HG03060 (cell line): ENCODE results near the gene GGPS1.
"Not testable (repeated sequence)": the region's sequence is repeated elsewhere in the genome, so short reads cannot be mapped to it uniquely, and the experiment has no call there.

ENCODE experiments used
- ATAC-seq: cut with Tn5 transposase; IDR thresholded peaks from one replicate; pipeline ENCODE4 v1.9.1; 2021; ENCODE audit warnings: low read depth, moderate number of reproducible peaks; ENCODE audit not compliant: unreplicated experiment

Gene GGPS1

DNA sequence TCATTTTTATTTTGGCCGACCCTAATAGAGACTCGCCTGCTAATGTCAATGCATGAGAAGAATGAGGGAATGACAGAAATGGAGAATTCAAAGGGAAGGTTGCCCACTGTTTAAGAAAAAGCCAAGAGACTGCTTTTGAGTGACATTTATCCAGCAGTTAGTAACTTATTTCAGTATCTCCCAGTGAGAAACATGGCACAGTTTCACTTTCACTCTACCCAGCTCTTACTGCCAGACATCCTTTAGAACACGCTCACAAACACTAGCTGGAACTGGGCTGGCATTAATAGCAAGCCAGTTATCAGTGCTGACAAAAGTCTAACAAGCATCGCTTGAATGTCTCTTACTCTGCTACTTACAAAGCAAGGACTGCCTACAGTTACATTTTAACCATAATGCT is 8.5 kb downstream of the GGPS1 start:
- no peak for ATAC-seq

DNA sequence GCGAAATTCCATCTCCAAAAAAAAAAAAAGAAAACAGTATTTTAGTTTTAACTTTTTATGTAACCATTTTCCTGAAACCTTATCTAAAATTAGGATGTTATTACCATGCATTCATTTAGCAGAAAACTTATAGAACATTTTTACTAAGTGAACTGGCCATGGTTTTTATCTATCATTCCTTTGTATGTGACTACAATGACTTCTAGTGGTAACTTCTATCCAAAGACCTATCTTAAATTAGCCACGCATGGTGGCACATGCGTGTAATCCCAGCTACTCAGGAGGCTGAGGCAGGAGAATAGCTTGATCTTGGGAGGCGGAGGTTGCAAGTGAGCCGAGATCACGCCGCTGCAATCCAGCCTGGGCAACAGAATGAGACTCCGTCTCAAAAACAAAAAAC is 11.4 kb downstream of the GGPS1 start:
- ATAC-seq = no peak

DNA sequence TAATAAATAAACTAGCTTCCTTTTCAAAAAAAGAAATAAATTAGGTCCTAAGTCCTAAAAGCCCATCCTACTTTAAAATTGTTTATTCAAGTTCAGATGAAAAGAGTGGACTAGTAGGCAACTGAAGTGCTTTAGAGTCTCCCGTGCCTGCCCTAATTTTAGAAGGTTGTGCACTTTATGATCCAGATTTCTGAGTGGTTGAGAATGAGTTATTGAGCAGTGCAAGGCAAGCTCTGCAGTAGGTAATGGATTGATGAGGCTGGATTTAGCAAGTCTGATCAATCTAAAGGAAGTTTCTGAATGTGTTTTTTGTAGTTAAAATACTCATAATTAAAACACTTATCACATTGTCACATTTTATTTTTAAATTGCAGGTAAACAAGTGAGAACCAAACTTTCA is 13.0 kb downstream of the GGPS1 start:
- no peak for ATAC-seq

DNA sequence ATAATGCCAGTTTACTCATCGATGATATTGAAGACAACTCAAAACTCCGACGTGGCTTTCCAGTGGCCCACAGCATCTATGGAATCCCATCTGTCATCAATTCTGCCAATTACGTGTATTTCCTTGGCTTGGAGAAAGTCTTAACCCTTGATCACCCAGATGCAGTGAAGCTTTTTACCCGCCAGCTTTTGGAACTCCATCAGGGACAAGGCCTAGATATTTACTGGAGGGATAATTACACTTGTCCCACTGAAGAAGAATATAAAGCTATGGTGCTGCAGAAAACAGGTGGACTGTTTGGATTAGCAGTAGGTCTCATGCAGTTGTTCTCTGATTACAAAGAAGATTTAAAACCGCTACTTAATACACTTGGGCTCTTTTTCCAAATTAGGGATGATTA is 13.7 kb downstream of the GGPS1 start:
- no peak for ATAC-seq

DNA sequence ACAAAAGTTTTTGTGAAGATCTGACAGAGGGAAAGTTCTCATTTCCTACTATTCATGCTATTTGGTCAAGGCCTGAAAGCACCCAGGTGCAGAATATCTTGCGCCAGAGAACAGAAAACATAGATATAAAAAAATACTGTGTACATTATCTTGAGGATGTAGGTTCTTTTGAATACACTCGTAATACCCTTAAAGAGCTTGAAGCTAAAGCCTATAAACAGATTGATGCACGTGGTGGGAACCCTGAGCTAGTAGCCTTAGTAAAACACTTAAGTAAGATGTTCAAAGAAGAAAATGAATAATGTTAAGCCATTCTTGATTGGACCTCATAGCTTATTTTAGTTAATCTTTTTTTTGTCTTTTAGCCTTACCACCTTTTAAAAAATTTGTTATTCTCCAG is 14.1 kb downstream of the GGPS1 start:
- no peak for ATAC-seq

DNA sequence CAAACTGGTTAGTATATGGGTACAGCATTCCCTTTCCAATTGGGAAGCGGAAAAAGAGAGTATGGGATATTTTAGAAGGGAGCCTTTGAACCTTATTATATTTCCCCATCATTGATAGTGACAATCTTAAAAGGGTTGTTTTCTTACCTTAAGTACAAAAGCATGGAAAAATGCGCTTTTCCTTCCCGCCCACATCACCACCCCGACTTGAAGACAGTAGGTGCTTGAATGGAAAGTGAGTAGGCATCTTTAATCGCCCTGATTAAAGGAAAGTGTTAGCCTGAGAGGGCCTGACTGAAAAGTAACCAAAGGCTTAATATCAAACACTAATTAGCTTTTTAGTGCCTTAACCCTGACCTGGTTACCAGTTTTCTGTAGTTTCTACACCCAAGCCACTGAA is 15.4 kb downstream of the GGPS1 start:
- no peak for ATAC-seq

DNA sequence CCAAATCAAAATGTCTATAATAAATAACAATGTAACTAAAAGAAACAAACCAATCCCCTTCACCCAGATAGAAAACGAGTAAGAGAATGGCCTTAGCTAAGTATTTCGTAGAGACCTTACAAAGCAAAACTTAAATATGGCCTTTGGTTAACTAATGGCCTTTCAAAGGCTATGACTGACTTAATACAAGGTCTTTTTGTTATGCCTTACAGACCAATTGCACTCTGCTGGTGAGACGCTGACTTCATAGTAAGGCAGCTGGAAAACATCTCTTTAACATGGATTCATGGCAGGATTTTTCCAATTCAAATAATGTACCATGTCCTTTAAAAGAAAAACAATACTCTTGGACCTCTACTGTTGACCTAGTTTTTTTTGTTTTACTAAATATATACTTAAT is 23.1 kb downstream of the GGPS1 start:
- ATAC-seq = no peak

DNA sequence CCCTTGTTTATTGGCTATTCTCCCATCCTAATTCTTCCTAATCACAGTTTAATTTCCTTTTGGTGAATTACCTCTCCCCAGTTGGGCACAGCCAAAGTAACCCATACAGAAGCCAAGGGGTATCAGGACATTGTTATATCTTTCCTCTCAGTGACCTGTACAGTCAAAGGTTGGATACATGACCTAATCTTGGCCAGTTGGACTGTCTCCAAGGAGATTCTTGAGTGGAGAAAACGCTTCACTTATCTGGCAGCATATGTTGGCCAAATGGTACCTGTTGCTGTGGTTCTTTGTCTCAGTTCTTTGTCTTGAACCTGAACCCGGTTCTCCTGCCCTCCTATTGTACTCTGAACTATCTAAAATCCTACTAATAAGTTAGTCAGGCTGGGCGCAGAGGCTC is 23.5 kb downstream of the GGPS1 start:
- no peak for ATAC-seq

DNA sequence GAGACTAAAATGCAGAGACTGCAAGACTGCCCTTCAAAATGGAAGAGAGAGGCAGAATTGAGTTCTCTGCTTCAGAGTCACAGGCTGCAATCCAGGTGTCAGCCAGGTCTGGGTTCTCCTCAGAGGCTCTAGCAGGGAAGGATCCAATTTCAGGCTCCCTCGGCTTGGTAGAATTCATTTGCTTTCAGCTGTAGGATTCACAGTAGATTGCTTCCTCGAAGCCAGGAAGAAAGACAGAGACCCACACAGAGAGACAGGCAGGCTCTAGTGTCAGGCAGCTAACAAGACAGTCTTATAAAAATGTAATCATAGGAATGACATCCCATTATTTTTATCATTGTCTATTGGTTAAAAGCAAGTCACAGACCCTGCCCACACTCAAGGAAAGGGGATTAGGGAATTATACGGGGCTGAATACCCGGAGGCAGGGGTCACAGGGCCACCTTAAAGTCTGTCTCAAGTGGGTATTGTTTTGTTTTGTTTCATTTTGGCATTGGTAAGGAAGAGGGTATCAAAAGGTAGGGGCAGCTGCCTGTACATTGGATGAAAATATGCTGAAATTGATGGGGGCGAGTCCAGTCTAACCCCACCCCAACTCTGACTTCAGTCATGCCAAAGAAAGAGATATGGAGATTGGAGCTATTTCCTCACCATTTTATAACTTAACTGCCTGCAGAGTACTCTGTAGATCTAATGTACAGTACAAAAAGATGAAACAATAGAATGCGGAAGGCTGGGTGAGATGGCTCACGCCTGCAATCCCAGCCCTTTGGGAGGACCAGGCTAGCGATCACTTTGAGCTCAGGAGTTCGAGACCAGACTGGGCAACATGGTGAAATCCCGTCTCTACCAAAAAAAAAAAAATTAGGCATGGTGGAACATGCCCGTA is 29.4 kb downstream of the GGPS1 start:
- no peak for ATAC-seq

DNA sequence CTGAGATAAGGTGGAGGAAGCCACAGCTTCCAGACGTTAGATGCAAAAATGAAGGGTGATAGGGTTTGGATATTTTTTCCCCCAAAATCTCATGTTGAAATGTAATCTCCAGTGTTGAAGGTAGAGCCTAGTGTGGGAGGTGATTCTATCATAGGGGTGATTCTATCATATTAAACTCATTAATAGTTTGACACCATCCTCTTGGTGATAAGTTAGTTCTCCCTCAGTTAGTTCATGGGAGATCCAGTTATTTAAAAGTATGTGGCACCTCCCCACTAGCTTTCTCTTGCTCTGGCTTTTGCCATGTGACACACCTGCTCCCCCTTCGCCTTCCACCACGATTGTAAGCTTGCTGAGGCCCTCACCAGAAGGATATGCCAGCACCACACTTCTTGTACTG is 30.5 kb downstream of the GGPS1 start:
- ATAC-seq = no peak

DNA sequence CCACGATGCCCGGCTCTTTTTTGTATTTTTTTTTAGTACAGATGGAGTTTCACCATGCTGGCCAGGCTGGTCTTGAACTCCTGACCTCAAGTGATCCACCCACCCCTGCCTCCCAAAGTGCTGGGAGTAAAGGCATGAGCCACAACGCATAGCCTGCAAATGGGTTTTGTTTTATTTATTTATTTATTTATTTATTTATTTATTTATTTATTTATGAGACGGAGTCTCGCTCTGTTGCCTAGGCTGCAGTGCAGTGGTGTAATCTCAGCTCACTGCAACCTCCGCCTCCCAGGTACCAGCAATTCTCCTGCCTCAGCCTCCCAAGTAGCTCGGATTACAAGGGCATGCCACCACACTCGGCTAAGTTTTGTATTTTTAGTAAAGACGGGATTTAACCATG is 35.8 kb downstream of the GGPS1 start:
- ATAC-seq = not testable (repeated sequence)

DNA sequence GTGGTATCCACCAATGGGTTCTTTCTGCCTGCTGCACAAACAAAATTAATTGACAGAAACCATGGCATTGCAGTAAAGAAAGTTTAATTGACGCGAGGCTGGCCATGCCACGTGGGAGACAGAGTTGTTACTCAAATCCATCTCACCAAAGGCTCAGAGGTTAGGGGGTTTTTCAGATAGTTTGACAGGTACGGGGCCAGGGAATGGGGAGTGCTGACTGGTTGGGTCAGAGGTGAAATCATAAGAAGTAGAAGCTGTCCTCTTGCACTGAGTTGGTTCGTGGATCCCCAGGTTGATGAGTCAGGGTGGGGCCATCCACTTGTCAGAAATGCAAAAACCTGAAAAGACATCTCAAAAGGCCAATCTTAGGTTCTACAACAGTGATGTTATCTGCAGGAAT is 37.9 kb downstream of the GGPS1 start:
- no peak for ATAC-seq

DNA sequence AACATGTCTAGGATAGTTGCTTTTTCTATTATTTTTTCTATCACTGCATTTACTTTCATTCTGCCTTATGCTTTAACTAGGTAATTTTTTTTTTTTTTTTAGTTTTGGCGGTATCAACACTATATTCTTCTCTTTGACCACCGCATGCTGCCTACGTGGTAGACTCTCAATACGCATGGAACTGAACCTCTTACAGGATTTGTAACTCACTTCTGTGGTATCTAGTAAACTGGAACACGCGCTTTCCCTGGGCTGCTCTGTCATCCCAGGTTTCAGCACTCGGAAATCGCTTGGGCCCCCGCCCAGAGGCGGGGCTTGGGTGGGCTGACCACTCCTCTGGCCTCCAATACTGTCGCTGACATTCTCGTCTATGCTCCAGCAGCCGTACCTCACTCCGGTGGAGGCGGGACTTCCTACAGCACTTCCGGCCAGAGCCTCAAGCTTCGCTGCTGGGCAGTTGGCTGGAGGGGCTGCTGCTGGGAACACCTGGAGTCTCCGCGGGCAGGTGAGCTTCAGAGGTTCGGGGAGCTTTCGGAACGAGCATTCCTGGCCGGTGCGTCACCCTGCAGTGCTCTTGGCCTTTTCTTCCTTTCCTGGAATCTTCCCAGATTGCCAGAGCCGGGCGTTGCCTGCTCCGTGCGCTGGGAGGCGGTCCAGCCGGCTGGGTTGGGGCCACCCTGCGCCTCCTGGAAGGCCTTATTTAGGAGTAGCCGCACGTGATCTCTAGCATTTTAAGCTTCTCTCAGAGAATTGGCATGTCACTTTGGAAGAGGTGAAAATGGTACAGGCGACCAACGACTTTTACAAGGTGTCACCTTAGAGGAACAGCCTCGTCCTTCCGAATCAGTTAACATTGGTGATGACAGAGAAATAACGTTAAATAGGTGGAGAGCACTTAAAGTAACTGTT is 38.9 kb downstream of the GGPS1 start, which contains the start of gene TBCE:
Gene TBCE, plus strand, starts transcription at position 428 of the 909 bp plus-strand sequence. CDS start 12,623 bp downstream, outside the sequence.
- ATAC-seq = peak; percentile 96

DNA sequence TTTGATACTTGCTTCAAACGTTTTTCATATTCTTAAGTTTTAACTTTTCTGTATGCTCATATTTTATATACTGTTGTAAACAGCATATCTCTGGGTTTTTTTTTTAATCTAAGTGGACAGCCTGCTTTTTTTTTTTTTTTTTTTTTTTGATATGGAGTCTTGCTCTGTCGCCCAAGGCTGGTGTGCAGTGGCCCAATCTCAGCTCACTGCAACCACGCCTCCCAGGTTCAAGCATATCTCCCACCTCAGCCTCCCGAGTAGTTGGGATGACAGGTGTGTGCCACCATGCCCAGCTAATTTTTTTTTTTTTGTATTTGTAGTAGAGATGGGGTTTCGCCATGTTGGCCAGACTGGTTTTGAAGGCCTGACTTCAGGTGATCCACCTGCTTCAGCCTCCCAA is 40.1 kb downstream of the GGPS1 start:
- ATAC-seq = no peak

DNA sequence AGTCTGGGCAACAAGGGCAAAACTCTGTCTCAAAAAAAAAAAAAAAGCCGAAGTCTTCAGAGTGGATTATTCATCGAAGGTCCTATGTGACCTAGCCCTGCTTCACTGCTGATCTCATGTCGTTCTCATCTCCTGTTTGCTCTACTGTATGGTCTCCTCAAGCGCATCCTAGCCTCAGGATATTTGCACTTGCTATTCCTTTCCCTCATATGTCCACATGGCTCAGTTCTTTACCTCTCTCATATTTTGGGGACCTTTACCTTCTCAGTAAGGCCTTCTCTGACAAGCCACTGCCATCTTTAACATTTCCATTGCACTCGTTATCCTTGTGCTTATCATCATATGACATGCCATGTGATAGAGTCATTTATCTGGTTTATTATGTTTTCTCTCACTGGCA is 41.4 kb downstream of the GGPS1 start:
- no peak for ATAC-seq

DNA sequence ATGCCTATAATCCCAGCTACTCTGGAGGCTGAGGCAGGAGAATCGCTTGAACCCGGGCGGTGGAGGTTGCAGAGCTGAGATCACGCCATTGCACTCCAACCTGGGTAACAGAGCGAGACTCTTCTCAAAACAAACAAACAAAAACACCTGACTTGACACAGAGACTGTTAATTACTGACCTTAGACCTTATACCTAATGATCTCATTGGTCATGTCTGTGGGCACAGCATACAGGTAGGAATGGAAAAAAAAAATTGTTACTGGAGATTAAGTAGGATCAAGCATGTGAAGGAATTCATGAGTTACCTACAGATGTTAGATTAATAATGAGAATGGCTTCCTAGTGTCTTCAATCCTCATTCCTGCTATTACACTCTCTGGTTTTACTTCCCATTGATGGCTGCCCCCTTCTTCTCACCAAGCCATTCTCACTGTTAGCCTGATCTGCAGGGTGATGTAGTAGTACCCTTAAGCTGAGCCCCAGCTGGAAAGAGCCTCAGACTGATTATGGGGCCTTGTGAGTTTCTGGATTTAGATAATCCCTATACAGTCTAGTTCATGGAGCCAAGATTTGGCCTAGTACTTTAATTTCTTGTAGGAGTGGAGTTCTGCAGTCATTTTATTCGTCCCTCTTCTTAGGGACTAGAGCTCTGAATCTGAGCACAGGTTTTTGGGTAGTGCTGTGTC is 47.7 kb downstream of the GGPS1 start:
- ATAC-seq = no peak

DNA sequence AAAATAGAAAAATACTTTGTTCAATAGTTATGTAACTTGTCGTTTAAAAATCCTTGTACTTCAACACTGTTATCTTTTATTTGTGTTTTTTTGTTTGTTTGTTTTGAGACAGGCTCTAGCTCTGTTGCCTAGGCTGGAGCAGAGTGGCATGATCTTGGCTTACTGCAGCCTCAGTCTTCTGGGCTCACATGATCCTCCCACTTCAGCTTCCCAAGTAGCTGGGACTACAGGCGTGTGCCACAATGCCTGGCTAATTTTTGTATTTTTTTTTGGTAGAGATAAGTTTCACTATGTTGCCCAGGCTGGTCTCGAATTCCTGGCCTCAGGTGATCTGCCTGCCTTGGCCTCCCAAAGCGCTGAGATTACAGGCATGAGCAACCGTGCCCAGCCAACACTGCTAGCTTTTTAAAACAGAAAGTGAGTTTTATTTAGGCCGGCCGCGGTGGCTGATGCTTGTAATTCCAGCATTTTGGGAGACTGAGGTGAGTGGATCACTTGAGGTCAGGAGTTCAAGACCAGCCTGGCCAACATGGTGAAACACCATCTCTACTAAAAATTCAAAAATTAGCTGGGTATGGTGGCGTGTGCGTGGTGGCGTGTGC is 49.9 kb downstream of the GGPS1 start:
- ATAC-seq = not testable (repeated sequence)

DNA sequence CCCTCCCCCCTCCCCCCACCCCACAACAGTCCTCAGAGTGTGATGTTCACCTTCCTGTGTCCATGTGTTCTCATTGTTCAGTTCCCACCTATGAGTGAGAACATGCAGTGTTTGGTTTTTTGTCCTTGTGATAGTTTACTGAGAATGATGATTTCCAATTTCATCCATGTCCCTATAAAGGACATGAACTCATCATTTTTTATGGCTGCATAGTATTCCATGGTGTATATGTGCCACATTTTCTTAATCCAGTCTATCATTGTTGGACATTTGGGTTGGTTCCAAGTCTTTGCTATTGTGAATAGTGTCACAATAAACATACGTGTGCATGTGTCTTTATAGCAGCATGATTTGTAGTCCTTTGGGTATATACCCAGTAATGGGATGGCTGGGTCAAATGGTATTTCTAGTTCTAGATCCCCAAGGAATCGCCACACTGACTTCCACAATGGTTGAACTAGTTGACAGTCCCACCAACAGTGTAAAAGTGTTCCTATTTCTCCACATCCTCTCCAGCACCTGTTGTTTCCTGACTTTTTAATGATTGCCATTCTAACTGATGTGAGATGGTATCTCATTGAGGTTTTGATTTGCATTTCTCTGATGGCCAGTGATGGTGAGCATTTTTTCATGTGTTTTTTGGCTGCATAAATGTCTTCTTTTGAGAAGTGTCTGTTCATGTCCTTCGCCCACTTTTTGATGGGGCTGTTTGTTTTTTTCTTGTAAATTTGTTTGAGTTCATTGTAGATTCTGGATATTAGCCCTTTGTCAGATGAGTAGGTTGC is 53.8 kb downstream of the GGPS1 start:
- not testable (repeated sequence) for ATAC-seq

DNA sequence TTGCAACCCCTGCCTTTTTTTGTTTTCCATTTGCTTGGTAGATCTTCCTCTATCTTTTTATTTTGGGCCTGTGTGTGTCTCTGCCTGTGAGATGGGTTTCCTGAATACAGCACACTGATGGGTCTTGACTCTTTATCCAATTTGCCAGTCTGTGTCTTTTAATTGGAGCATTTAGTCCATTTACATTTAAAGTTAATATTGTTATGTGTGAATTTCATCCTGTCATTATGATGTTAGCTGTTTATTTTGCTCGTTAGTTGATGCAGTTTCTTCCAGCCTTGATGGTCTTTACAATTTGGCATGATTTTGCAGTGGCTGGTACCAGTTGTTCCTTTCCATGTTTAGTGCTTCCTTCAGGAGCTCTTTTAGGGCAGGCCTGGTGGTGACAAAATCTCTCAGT is 57.3 kb downstream of the GGPS1 start:
- not testable (repeated sequence) for ATAC-seq

DNA sequence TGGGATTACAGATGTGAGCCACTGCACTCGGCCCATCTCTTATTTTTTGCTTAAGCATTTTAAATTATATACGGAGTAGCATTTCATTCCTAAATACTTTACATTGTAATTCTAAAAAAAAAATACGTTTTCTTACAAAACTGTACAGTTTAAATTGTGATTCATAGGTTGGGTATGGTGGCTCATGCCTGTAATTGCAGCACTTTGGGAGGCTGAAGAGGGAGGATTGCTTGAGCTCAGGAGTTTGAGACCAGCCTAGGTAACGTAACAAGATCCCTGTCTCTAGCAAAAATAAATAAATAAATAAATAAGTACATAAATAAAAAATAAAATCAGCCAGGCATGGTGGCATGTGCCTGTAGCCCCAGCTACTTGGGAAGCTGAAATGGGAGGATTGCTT is 63.5 kb downstream of the GGPS1 start:
- no peak for ATAC-seq
